GM19463 (cell line): Measurements from ENCODE around the gene EGFLAM.
"Not testable (repeated sequence)": the region's sequence is repeated elsewhere in the genome, so short reads cannot be mapped to it uniquely, and the experiment has no call there.

ENCODE experiments used
- ATAC-seq: cut with Tn5 transposase; IDR thresholded peaks from one replicate; pipeline ENCODE4 v1.9.1; 2021; ENCODE audit warnings: mild to moderate bottlenecking, moderate library complexity; ENCODE audit not compliant: unreplicated experiment

Gene EGFLAM

GRCh38 chr5:38413696-38414095 is 155.3 kb downstream of the EGFLAM start:
- ATAC-seq, result no peak

- ATAC-seq, result no peak
These were observed 156.0 kb downstream of the EGFLAM start for GRCh38 chr5:38414348-38414747.

- not testable (repeated sequence) for ATAC-seq
These were observed 157.4 kb downstream of the EGFLAM start for GRCh38 chr5:38415772-38416171.

GRCh38 chr5:38417658-38418017 is 159.3 kb downstream of the EGFLAM start:
- ATAC-seq, result no peak

- ATAC-seq, result no peak
These were observed 161.9 kb downstream of the EGFLAM start for GRCh38 chr5:38420246-38420645.

GRCh38 chr5:38420691-38421390 is 162.5 kb downstream of the EGFLAM start:
- peak; percentile 58 for ATAC-seq

- ATAC-seq, result no peak
These were observed 164.3 kb downstream of the EGFLAM start for GRCh38 chr5:38422622-38423021.

GRCh38 chr5:38423276-38424147 is 165.2 kb downstream of the EGFLAM start:
- no peak for ATAC-seq

- no peak for ATAC-seq
These were observed 166.0 kb downstream of the EGFLAM start for GRCh38 chr5:38424148-38425060.

GRCh38 chr5:38426490-38426889 is 168.1 kb downstream of the EGFLAM start:
- ATAC-seq, result no peak

- ATAC-seq, result no peak
These were observed 168.9 kb downstream of the EGFLAM start for GRCh38 chr5:38426986-38427950.

- no peak for ATAC-seq
These were observed 173.0 kb downstream of the EGFLAM start for GRCh38 chr5:38431242-38431853.

- no peak for ATAC-seq
These were observed 175.0 kb downstream of the EGFLAM start for GRCh38 chr5:38433160-38433861.

- ATAC-seq, result no peak
These were observed 176.8 kb downstream of the EGFLAM start for GRCh38 chr5:38434966-38435705.

GRCh38 chr5:38438757-38439156 is 180.4 kb downstream of the EGFLAM start:
- no peak for ATAC-seq

- ATAC-seq, result peak; percentile 99
These were observed 183.3 kb downstream of the EGFLAM start for GRCh38 chr5:38441453-38442246.

- no peak for ATAC-seq
These were observed 183.9 kb downstream of the EGFLAM start for GRCh38 chr5:38442247-38442573.

- ATAC-seq, result no peak
These were observed 185.0 kb downstream of the EGFLAM start for GRCh38 chr5:38443390-38443789.
